ENCODE measurements around the gene MAPKAPK2.

DNA sequence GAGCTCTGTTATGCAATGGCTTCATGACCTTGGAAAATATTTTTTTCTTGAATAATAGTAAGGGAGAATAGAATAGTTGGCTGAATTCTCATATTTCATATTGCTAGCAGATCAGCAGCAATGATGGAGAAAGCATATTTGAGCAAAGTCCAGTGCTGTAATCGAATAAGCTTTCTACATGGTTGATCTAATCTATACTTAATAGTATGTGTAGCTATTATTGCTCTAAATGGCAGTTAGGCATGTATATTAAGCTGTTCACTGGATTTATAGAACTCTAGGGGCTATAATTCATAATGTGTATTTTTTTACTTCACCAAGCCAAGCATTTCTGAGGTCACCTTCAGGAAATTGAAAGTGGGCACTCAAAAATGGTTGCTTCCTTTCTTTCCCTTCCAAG, 75.9 kb downstream of the MAPKAPK2 start:
- TF ChIP-seq, protein P1, sequence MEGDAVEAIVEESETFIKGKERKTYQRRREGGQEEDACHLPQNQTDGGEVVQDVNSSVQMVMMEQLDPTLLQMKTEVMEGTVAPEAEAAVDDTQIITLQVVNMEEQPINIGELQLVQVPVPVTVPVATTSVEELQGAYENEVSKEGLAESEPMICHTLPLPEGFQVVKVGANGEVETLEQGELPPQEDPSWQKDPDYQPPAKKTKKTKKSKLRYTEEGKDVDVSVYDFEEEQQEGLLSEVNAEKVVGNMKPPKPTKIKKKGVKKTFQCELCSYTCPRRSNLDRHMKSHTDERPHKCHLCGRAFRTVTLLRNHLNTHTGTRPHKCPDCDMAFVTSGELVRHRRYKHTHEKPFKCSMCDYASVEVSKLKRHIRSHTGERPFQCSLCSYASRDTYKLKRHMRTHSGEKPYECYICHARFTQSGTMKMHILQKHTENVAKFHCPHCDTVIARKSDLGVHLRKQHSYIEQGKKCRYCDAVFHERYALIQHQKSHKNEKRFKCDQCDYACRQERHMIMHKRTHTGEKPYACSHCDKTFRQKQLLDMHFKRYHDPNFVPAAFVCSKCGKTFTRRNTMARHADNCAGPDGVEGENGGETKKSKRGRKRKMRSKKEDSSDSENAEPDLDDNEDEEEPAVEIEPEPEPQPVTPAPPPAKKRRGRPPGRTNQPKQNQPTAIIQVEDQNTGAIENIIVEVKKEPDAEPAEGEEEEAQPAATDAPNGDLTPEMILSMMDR (IDR thresholded peaks at IDR 0.05; ENCODE audit: low read length) = no peak
- TF ChIP-seq EZH2 (optimal IDR thresholded peaks at IDR 0.05; ENCODE audit: low read depth, low read length) = no peak

Data from MM.1S (cell line).